ENCODE measurements around the gene LHX3.

The LHX3 gene

GRCh38 chr9:136225748-136226679 lies 21.1 kb upstream of the LHX3 start:
- peak; percentile 85 for DNase-seq

GRCh38 chr9:136225366-136225747 lies 20.4 kb upstream of the LHX3 start:
- no peak for DNase-seq

GRCh38 chr9:136223871-136224640 lies 19.1 kb upstream of the LHX3 start:
- no peak for DNase-seq

- DNase-seq = no peak
Measured at GRCh38 chr9:136222906-136223285, 18.0 kb upstream of the LHX3 start.

GRCh38 chr9:136222166-136222905 lies 17.4 kb upstream of the LHX3 start:
- DNase-seq = no peak

GRCh38 chr9:136220017-136220729 lies 15.2 kb upstream of the LHX3 start:
- DNase-seq = no peak

GRCh38 chr9:136219276-136219675 lies 14.3 kb upstream of the LHX3 start:
- DNase-seq = no peak

DNA sequence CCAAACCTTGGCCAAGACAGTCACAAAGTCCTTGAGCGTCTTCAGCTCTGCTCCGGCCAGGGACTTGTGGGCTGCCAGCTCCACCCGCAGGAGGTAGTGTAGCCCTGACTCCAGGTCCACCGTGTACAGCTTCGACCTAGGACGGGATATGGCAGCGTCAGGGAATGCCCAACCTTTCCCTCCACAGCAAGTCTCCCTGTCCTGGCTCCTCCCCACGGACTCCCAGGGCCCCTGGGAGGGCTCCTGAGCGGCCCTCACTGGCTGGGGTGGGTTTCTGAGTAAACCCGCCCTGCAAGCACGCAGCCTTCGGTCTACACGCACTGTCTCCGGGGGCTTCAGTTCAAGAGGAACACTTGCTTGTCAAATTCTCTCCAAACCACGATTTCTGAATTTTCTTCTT lies 13.7 kb upstream of the LHX3 start:
- DNase-seq = no peak

- DNase-seq = no peak
Measured at GRCh38 chr9:136218271-136218670, 13.3 kb upstream of the LHX3 start.

- DNase-seq = no peak
Measured at GRCh38 chr9:136216541-136217244, 11.8 kb upstream of the LHX3 start.

GRCh38 chr9:136213733-136214132 lies 8.8 kb upstream of the LHX3 start:
- no peak for DNase-seq

- DNase-seq = no peak
Measured at GRCh38 chr9:136212345-136212950, 7.5 kb upstream of the LHX3 start.

DNA sequence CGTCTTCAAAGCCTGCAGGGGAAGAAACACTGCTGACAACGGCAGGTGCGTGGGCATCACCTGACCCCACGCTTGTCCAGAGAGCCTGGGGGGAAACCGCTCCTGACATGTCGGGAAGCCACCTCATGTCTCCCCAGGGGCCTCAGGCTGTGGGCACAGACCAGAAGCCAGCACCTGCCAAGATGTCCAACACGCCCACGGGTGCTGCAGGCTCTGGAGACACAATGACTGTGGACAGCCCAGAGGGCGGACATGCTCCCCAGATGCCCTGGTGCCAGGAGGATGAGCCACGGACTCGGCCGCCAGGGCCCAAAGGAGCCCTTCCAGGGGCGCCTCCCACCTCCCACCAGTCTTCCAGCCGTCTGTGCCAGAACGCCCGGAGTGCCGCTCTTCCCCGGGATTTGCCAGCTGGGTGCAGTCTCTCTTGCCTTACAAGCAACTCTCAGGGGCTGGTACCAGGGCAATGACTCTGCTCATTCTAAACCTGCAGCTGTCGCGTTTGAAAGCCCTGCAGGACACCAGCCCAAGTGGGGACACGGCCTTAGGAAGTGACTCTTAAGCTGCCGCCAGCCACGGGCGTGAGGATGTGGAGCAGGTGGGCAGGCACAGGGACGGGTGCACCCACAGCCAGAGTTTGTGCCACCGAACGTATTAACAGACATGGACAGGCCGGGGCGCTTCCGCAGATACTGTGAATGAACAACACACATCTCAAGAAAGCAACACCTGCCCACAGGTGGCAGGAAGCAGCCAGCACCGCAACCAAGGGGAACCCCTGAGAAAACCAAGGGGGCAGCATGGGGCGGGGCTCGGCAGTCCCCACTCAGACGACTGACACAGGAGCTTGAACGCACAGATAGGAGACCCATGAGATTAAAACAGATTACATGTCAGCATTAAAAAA lies 6.8 kb upstream of the LHX3 start:
- no peak for DNase-seq

DNA sequence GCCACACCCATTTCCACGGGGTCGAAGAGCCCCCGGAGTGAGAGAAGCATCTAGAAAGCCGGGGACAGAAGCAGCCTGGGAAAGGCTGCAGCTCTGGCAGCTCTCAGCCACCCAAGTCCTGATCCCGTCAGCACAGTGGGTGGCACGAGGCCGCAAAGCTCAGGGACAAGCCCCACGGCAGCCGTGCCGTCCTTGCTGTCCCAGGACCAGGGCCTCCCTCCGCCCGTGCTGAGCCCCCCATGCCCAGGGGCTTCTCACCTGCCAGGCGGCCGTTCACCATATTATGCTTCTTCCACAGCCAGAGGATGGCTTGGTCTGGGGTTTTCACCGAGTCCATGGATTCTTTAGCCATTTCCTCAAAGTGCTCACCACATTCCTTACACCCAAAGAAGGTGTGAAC lies 6.1 kb upstream of the LHX3 start:
- DNase-seq = no peak

DNA sequence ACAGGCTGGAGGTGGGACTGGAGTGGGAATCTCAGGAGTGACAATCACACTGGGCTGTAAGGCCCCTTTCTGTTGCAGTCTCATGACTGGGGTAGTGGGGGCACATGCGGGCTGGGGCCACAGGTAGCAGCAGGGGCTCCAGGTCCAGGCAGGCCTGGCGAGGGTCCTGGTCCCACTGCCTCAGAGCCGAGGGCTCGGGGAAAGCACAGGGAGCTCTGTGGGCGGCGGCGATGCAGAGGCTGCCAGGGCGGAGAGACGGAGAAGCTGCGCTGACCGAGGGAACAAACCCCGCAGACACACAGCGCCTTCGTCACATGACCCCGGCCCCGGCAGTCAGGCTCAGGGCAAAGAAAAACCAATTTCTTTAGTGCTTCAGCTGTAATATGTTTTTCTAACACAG lies 5.3 kb upstream of the LHX3 start:
- DNase-seq = no peak

GRCh38 chr9:136209786-136210185 lies 4.9 kb upstream of the LHX3 start:
- no peak for DNase-seq

DNA sequence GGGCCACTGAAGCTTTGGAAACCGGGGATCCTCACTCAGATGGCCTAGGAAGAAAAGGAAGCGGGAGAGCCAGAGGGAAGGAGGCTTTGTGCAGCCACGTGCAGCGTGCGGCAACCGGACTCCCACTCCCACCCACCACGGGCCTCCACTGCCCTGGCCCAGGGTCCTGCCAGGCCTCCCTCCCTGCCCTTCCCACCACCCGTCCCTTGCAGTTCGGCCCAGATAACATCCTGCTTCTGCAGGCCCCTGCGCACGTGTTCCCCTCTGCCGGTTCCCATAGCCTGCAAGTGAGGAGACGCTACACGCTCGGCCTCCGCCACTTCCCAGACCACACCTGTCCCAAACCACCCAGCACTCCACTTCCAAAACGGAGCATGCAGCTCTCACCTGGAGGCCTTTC lies 4.3 kb upstream of the LHX3 start:
- DNase-seq = no peak

- DNase-seq = no peak
Measured at GRCh38 chr9:136208675-136209074, 3.7 kb upstream of the LHX3 start.

DNA sequence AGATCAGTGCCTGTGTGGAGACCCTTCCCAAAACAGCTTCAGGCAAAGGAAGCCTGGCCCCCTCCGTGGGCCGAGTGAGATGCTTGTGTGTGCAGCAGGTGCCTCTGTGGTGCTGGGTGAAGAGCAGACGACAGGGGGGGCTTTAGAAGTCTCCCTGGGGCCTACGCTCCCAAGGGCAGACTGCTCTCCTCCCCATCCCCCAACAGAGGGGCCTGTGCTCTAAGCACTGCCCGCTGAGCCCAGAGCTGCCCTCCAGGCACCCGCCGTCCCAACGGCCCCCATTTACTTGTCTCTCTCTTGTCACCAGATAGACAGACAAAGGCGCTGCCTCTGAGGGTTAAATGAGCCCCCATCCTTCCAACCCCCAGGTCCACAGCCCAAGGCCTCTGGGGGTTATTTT lies 2.7 kb upstream of the LHX3 start:
- DNase-seq = no peak

DNA sequence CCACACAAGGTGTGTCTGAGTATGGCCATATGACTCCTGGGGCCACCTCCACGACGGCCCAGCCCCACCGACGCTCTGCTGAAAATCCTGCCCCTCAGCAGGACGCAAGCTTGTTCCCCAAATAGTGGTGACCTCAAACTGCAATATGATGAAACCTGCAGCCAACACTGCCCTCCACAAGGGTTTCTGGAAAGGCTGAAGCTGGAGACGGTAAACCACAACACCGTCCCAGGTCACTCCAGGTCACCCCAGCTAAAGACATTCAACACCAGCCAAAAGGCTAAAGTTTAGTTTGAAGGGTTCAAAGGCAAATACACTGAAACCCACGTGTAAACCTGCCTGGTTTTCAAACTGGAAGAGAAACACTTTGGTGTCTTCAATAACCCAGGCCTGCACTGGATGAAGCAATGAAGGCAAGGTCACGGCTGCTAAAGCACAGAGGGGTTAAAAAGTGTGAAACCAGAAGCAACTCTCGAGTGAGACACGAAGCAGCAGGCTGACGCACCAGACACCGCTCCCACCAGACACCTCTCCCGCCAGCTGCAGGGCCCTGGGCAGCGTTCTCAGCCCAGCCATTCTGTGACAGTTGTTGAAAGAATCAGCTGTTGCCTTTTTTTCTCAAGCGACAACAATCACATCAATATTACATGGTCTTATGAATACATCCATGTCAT lies 1.8 kb upstream of the LHX3 start:
- no peak for DNase-seq
